Measurements from ENCODE around the gene SUCO.

Gene SUCO

GRCh38 chr1:172515436-172515835, 17.5 kb upstream of the SUCO start:
- no peak for DNase-seq (ENCODE audit: low spot score)

GRCh38 chr1:172515927-172516326, 17.0 kb upstream of the SUCO start:
- no peak for DNase-seq (ENCODE audit: low spot score)

GRCh38 chr1:172517081-172517480, 15.9 kb upstream of the SUCO start:
- no peak for DNase-seq (ENCODE audit: low spot score)

- no peak for DNase-seq (ENCODE audit: low spot score)
These were observed 15.4 kb upstream of the SUCO start for GRCh38 chr1:172517545-172517944.

DNA sequence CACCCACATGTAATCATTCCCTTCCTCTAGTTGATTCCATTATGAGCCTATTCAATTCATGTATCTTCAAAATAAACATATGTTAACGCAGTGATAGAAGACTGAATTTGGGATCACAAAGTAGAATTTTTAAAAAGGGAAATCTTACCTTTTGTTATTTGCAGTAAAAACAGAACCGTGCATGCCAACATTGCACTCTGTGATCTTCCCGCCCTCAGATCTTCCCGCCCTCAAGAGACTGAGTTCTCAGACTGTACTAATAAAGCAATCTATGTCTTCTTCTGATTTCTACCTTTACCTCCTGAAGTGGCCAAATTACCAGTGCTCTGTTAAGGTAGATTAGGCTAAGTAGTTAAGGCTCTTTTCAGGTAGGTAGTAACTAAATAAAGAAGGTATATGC, 3.6 kb upstream of the SUCO start:
- no peak for DNase-seq (ENCODE audit: low spot score)

- DNase-seq (ENCODE audit: low spot score), result no peak
These were observed 3.0 kb upstream of the SUCO start for GRCh38 chr1:172530000-172530399.

DNA sequence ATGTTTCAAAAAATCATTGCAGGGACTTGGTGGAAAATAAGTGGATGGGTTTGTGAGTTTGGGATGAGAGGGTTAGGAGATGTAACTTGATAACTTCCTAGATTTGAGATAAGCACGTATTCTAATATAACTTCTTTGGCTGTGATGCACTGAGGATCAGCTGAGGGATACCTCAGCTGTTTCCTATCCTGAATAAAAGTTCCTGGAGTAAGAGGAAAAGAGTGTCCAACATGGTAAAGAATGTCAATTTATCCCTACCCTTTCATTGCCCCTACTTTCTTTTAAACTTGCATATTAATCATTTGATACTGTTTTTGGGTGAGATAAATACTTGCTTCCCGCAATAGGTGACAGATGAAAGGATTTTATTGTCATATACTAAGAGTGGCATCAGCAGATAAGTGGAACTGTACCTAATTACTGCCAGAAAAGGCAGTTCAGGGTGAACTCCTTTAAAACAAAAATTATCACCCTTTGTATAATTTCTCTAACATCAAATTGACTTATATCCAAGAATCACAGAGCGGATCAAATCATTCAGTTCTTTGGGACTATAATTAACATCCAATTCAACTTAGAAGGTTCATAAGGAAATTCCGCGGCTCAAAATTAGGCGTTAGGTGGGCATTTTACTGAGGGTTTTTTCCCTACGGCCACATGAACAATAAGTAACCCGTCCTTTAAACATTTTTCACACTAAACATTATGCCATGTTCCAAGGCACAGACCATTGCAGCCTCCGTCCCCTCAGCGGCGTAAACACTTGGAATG, 1.4 kb upstream of the SUCO start:
- no peak for DNase-seq (ENCODE audit: low spot score)

DNA sequence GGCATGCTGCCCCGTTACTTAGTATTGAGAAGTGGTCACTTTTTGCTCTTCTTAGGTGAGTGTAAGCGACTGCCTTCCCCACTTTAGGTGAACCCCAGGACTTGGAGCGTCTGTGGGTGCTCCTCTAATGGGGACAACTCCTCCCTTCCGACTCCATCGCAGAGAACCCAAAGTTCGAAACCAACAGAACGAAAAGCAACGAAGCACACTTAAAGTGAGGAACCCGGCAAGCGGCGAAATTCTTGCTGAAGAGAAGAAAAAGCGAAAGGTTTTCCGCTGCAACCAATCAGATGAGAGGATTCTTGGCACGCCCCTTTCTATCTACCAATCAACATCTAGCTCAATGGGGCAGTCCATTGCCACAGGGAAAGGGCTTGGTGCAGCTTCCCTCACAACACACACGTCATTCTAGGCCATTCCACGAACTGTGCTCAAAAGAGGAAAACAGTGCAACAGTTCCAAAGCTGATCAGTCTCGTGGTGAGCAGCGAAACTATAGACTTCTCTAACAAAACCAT, 709 bp upstream of the SUCO start:
- peak; percentile 95 for DNase-seq (ENCODE audit: low spot score)

DNA sequence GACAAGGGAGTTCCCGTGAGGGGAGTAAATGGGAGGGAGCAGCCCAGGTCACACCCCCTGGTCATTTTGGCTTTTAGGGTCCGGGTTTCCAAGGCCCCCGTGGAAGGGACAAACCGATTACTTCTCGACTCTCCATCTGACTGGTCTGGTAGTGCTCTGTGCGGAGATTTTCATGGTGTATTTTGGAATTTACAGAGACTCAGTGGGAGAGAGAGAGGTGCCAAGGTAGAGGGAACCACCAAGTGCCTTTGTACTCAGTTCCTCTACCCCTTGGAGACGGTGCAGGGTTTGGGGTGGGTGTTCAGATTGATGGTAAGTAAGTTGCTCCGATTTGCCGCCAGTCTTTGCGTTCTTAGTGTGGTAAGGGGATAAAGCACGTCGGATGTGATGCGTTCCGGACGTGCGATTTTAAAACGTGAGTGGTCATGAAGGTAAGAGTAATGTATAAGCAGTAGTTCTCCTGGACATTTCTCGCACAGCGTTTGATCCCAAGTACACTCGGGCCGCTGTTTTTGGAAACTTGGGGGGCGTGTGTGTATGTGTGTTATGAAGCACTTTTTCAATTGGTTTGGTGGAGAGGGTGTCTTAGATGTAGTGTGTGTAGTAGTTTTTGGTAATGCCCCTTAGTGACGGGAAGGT, 682 bp downstream of the SUCO start:
- no peak for DNase-seq (ENCODE audit: low spot score)

- no peak for DNase-seq (ENCODE audit: low spot score)
These were observed 3.3 kb downstream of the SUCO start for GRCh38 chr1:172536256-172536655.

DNA sequence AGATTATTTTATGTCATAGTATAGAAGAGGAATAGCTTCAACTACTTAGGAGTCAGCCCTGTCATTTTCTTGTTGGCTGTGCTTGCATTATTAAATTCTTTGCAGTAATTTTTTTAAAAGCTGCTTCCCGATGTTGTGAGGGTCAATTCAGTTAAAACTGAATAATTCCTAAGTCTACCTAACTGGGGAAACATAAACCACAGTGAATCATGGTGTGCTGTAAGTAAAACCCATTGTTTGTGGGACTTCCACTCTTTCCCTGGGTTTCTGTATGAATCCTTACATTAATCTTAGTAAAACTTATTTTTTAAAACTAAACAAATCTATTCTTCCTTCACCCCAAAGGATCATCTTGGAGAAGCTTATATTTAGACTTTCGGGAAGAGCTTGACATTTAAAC, 4.4 kb downstream of the SUCO start:
- DNase-seq (ENCODE audit: low spot score), result no peak

GRCh38 chr1:172537827-172538391, 5.0 kb downstream of the SUCO start:
- no peak for DNase-seq (ENCODE audit: low spot score)

GRCh38 chr1:172540635-172541034, 7.7 kb downstream of the SUCO start:
- DNase-seq (ENCODE audit: low spot score), result no peak

DNA sequence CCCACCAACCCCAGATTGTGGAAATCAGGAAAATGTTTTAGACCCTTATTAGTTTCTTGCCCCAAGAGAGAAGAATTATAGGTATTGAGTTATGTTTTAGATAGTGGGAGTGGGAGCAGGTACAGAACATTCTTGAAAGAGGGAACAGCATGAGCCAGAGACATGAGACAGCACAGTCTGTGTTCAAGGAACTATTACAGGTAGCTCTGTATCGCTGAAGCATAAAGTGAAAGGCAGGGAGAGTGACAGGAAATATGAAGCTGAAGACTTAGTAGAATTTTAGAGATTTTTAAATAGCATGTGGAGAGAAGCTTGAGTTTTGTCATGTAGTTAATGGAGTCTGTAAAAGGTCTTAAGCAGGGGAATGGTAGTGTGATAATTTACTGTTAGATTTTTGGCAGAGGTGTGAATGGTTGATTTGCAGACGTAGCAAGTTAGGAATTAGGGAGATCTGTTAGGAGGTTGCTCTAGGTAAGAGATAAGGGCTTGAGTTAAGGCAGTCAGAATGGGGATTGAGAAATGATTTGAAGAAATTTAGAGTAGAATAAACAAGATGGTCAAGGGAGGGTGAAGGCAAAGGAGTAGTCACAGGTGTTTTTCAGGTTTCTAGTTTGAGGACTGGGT, 11.6 kb downstream of the SUCO start:
- DNase-seq (ENCODE audit: low spot score), result no peak

GRCh38 chr1:172545396-172546004, 12.6 kb downstream of the SUCO start:
- no peak for DNase-seq (ENCODE audit: low spot score)

GRCh38 chr1:172547071-172547470, 14.1 kb downstream of the SUCO start:
- DNase-seq (ENCODE audit: low spot score), result no peak

DNA sequence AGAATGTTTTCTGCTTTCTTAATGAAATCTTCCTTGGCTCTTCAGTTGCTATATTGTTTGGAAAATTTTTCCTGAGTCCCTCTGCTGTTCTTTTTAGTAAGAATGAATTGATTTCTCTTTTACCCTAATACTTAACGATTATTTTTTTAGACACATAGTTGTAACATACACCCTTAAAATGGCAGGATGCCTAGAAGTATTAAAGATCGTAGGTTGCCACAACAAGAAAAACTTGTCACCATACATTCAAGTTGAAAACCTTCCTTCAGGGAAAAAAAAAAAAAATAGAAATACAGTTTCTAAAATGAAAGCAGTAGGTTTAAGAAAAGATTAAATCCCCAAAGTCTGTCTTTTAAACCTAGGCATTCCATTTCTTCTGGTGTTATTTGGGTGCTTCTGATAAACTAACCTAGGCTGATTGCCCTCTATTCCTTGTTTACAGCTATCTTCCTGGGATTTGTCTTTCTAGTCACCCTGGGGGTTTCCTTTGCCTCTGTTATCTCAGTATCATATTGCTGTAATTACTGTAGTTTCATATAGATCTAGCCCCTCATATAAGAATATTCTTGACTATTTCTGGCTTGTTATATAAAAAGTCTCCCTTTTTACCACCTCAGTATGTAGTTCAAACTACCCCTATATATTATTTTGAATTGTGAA, 16.8 kb downstream of the SUCO start:
- no peak for DNase-seq (ENCODE audit: low spot score)

DNA sequence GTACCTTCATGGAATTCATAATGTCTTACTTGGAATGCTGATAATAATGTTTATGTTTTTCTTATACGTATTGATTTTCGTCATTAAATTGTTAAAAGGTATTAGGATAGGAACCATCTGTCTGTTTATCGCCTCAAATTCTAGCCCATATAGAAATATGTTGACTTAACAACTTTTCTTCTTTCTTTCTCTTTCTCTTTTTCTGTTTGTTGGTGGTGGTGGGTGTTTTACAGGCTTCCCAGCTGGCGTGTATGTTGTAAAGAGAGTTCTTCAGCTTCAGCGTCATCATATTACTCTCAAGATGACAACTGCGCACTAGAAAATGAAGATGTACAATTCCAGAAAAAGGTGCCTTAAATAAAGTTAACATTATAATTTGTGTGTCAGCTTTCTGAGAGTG, 18.3 kb downstream of the SUCO start:
- DNase-seq (ENCODE audit: low spot score), result no peak

DNA sequence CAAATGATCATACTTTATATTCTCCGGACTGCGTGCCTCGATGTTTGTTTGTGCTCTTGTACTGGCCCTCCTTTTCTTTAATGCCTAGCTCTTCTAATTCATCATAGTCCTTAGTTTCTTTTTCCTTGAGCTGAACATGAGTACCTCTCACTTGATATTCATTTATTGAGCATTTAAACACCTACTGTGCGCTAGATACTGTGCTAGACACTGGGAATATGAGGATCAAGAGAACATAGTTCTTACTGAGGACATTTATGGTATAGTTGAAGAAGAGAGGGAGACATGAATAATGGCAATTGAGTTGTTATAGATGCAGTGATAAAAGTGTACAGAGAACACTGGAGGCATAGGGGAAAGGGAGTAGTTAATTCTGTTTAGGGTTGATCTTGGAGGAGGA, 22.0 kb downstream of the SUCO start:
- DNase-seq (ENCODE audit: low spot score), result no peak

DNA sequence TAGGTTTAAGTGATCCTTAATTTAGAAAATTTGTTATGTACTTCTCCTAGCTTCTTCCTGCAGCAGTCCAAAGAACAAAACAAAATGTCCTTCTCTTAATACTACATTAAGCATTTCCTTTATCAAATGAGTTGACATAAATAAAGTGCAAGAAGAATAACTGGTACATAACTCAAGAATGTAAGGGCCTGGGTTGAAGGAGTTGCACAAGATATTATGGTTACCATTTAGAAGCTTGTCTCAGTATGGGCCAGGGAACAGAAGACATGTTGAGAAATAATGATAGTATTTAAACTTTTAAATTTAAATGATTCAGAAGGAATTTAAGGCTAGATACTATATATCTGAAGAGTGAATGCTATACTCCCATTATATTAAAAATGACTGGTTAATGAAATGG, 23.5 kb downstream of the SUCO start:
- no peak for DNase-seq (ENCODE audit: low spot score)

- no peak for DNase-seq (ENCODE audit: low spot score)
These were observed 24.3 kb downstream of the SUCO start for GRCh38 chr1:172557270-172557669.

Data from LoVo (cell line).